Astrocyte of the spinal cord (primary cell): Measurements from ENCODE around the gene SSBP2.

Experiments used
- DNase-seq: peaks from one replicate; pipeline ENCODE4 v3.0.0; 2011; ENCODE audit warnings: low read depth, low spot score
- H3K4me3 ChIP-seq: 2 replicates; pipeline ENCODE4 v1.5.1; 2011; ENCODE audit warnings: low read depth, mild to moderate bottlenecking, low read length, moderate library complexity
- CTCF ChIP-seq: IDR thresholded peaks from 2 replicates; pipeline ENCODE4 v1.5.1; 2012; ENCODE audit warnings: low read depth, mild to moderate bottlenecking, low read length, inconsistent platforms
- in situ Hi-C: cut with HindIII; loops from 2 replicates; pipeline ENCODE4 v1.10.0; 2017; ENCODE audit warnings: low sequenced_read_pairs

The SSBP2 gene

GRCh38 chr5:81650987-81651386 lies 99.9 kb downstream of the SSBP2 start:
- TF ChIP-seq CTCF: no peak
- in situ Hi-C loops: no loop called here
- no peak for DNase-seq
- no peak overlapping the region for H3K4me3 ChIP-seq

GRCh38 chr5:81646469-81646995 lies 104.4 kb downstream of the SSBP2 start:
- TF ChIP-seq CTCF: no peak
- in situ Hi-C loops: no loop called here
- no peak for DNase-seq
- no peak overlapping the region for H3K4me3 ChIP-seq

- no peak for TF ChIP-seq CTCF
- DNase-seq: no peak
- H3K4me3 ChIP-seq: no peak overlapping the region
- in situ Hi-C loops: no loop called here
These were observed 108.7 kb downstream of the SSBP2 start for GRCh38 chr5:81642210-81642609.

- DNase-seq: no peak
- in situ Hi-C loops: no loop called here
- TF ChIP-seq CTCF: no peak
- H3K4me3 ChIP-seq: no peak overlapping the region
These were observed 111.3 kb downstream of the SSBP2 start for GRCh38 chr5:81639556-81639955.

- in situ Hi-C loops: no loop called here
These were observed 112.4 kb downstream of the SSBP2 start for GRCh38 chr5:81638471-81638870.

GRCh38 chr5:81633891-81634290 lies 117.0 kb downstream of the SSBP2 start:
- TF ChIP-seq CTCF: no peak
- DNase-seq: no peak
- no peak overlapping the region for H3K4me3 ChIP-seq
- in situ Hi-C loops: no loop called here

More at GRCh38 chr5:81638471-81638870, 112.4 kb downstream of the SSBP2 start:
- TF ChIP-seq CTCF: no peak
- H3K4me3 ChIP-seq: no peak overlapping the region
- no peak for DNase-seq

- DNase-seq: no peak
- in situ Hi-C loops: no loop called here
- no peak overlapping the region for H3K4me3 ChIP-seq
- TF ChIP-seq CTCF: no peak
These were observed 117.4 kb downstream of the SSBP2 start for GRCh38 chr5:81633471-81633870.
